DOHH2 (cell line): ENCODE results near the gene ARID4B.

ENCODE experiments used
- H3F3A ChIP-seq: fragments of 200-600 bp; sonication (generic), shearing (Covaris generic); 2 replicates; pipeline ENCODE4 v1.6.0; 2016; ENCODE audit warnings: antibody characterized with exemption, mild to moderate bottlenecking; ENCODE audit not compliant: control insufficient read depth, insufficient read depth
- H3K27ac ChIP-seq: fragments of 200-600 bp; sonication (generic); 2 replicates; pipeline ENCODE4 v1.5.1; 2014; ENCODE audit warnings: low read depth, mild to moderate bottlenecking, low read length, moderate library complexity
- H3K27me3 ChIP-seq: fragments of 200-600 bp; sonication (generic); 2 replicates; pipeline ENCODE4 v1.6.1; 2014; ENCODE audit warnings: mild to moderate bottlenecking, low read length, mixed read lengths; ENCODE audit not compliant: control insufficient read depth
- H3K36me3 ChIP-seq: fragments of 200-600 bp; sonication (generic); 2 replicates; pipeline ENCODE4 v1.6.1; 2014; ENCODE audit warnings: mild to moderate bottlenecking, low read length, moderate library complexity, mixed read lengths; ENCODE audit not compliant: control insufficient read depth
- H3K4me1 ChIP-seq: fragments of 200-600 bp; sonication (generic); 2 replicates; pipeline ENCODE4 v1.6.1; 2014; ENCODE audit warnings: mild to moderate bottlenecking, low read length, mixed read lengths; ENCODE audit not compliant: control insufficient read depth
- H3K4me2 ChIP-seq: fragments of 200-600 bp; sonication (generic); 2 replicates; pipeline ENCODE4 v1.6.0; 2014; ENCODE audit warnings: mild to moderate bottlenecking, low read length, moderate library complexity
- H3K4me3 ChIP-seq: fragments of 200-600 bp; sonication (generic); 2 replicates; pipeline ENCODE4 v1.5.1; 2014; ENCODE audit warnings: mild to moderate bottlenecking, low read length, mixed read lengths
- H3K79me2 ChIP-seq: fragments of 200-600 bp; sonication (generic); 2 replicates; pipeline ENCODE4 v1.6.1; 2014; ENCODE audit warnings: mild to moderate bottlenecking, low read length, mixed read lengths; ENCODE audit not compliant: control insufficient read depth
- H3K9me2 ChIP-seq: fragments of 200-600 bp; sonication (generic); replicated peaks from 2 replicates; pipeline ENCODE4 v1.6.1; 2014; ENCODE audit warnings: mild to moderate bottlenecking, low read length, mixed read lengths; ENCODE audit not compliant: control insufficient read depth
- H3K9me3 ChIP-seq: fragments of 200-600 bp; sonication (generic); 2 replicates; pipeline ENCODE4 v1.6.1; 2014; ENCODE audit warnings: antibody characterized with exemption, low read length, mixed read lengths; ENCODE audit not compliant: control insufficient read depth, insufficient read depth
- H4K20me1 ChIP-seq: fragments of 200-600 bp; sonication (generic); 2 replicates; pipeline ENCODE4 v1.6.0; 2014; ENCODE audit warnings: low read depth, mild to moderate bottlenecking, antibody characterized with exemption, low read length, moderate library complexity; ENCODE audit not compliant: control insufficient read depth, insufficient read depth
- CTCF ChIP-seq: fragments of 200-600 bp; sonication (generic); IDR thresholded peaks from one replicate; pipeline ENCODE4 v1.5.1; 2014; ENCODE audit warnings: antibody characterized with exemption, mild to moderate bottlenecking, low read depth, low read length; ENCODE audit not compliant: poor library complexity, severe bottlenecking
- EZH2phosphoT487 ChIP-seq: fragments of 200-600 bp; sonication (generic); IDR thresholded peaks from 2 replicates; pipeline ENCODE4 v1.6.1; 2017; ENCODE audit warnings: borderline replicate concordance, mild to moderate bottlenecking, antibody characterized with exemption, low read length, moderate library complexity, mixed read lengths

The ARID4B gene

GRCh38 chr1:235149824-235150223 is 178.2 kb downstream of the ARID4B start:
- no peaks in the 10 kb centered on the region for H3K27me3 ChIP-seq
- TF ChIP-seq EZH2phosphoT487 (no peak), CTCF (no peak)
- peaks cover 86% of the 10 kb centered on the region for H3K36me3 ChIP-seq
- H3K4me1 ChIP-seq: no peaks in the 10 kb centered on the region; the same call in 1 of the 2 replicates
- no peaks in the 10 kb centered on the region for H4K20me1 ChIP-seq
- no peaks in the 10 kb centered on the region for H3K9me3 ChIP-seq
- H3F3A ChIP-seq: no peaks in the 10 kb centered on the region
- no peaks in the 10 kb centered on the region for H3K9me2 ChIP-seq
- H3K4me2 ChIP-seq: no peak overlapping the region
- H3K27ac ChIP-seq: no peak overlapping the region
- peaks cover 16% of the 10 kb centered on the region for H3K79me2 ChIP-seq
- no peak overlapping the region for H3K4me3 ChIP-seq

DNA sequence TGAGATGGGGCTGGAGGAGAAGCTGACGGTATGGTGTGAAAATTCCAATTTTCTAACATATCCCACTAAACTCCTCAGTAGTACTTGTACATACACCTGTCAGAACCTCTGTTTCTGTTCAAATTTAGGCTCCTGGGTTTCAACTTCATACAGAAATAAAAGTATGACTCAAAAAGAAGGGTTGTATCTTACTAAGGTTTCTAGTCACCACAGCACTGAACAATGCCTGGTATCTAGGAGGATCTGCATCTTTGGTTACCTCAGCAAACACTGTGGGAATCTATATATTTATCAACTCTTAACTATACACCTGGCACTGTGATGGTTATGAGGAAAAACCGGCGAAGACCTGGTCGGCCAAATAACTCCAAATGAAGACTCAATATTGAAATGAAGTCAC is 180.7 kb downstream of the ARID4B start:
- H3K4me2 ChIP-seq: no peak overlapping the region
- no peak overlapping the region for H3K4me3 ChIP-seq
- H3K4me1 ChIP-seq: no peaks in the 10 kb centered on the region; the same call in 1 of the 2 replicates
- H3K9me3 ChIP-seq: no peaks in the 10 kb centered on the region
- TF ChIP-seq CTCF (no peak), EZH2phosphoT487 (no peak)
- no peaks in the 10 kb centered on the region for H3F3A ChIP-seq
- H3K79me2 ChIP-seq: peaks cover 30% of the 10 kb centered on the region
- no peaks in the 10 kb centered on the region for H3K27me3 ChIP-seq
- no peak overlapping the region for H3K27ac ChIP-seq
- peaks cover 85% of the 10 kb centered on the region for H3K36me3 ChIP-seq
- H4K20me1 ChIP-seq: no peaks in the 10 kb centered on the region
- no peaks in the 10 kb centered on the region for H3K9me2 ChIP-seq

DNA sequence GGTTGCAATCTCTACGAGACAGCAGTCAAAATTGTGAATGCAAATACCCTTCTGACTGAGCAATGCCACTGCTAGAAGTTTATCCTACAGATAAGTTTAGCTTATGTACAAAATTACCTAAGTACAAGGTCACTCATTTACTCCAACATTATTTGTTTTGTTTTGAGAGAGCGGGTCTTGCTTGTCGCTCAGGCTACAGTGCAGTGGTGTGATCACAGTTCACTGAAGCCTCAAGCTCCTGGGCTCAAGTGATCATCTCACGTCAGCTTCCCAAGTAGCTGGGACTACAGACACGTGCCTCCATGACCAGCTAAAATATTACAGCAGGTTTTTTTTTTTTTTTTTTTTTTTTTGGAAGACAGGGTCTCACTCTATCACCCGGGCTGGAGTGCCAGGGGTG is 182.3 kb downstream of the ARID4B start:
- Histone ChIP-seq H3K27me3 (no peaks in the 10 kb centered on the region), H3K4me3 (no peak overlapping the region), H3K4me1 (no peaks in the 10 kb centered on the region; the same call in 1 of the 2 replicates), H3K9me3 (no peaks in the 10 kb centered on the region), H3K4me2 (no peak overlapping the region), H3F3A (no peaks in the 10 kb centered on the region), H3K9me2 (no peaks in the 10 kb centered on the region), H3K27ac (no peak overlapping the region), H3K36me3 (peaks cover 79% of the 10 kb centered on the region), H4K20me1 (no peaks in the 10 kb centered on the region), H3K79me2 (peaks cover 29% of the 10 kb centered on the region)
- TF ChIP-seq EZH2phosphoT487 (no peak), CTCF (no peak)

DNA sequence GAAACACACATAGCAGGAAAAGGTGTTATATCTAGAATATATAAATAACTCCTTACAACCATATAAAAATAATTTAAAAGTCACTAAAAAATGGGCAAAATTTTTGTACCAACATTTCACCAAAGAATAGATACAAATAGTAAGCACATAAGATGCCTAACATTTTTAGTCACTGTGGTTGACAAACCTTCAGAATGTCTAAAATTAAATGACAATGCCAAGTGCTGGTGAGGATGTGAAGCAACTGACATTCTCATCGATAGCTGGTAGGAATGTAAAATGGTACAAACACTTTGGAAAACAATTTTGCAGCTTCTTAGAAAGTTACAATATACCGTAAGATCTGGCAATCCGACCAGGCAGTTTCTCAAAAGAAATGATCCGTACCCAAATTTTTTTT is 185.0 kb downstream of the ARID4B start:
- peaks cover 26% of the 10 kb centered on the region for H3K79me2 ChIP-seq
- H4K20me1 ChIP-seq: no peaks in the 10 kb centered on the region
- H3F3A ChIP-seq: no peaks in the 10 kb centered on the region
- H3K27ac ChIP-seq: no peak overlapping the region
- no peak overlapping the region for H3K4me3 ChIP-seq
- TF ChIP-seq EZH2phosphoT487: no peak
- TF ChIP-seq CTCF: no peak
- H3K36me3 ChIP-seq: peaks cover 76% of the 10 kb centered on the region
- H3K9me2 ChIP-seq: no peaks in the 10 kb centered on the region
- no peaks in the 10 kb centered on the region; the same call in 1 of the 2 replicates for H3K4me1 ChIP-seq
- H3K27me3 ChIP-seq: no peaks in the 10 kb centered on the region
- no peak overlapping the region for H3K4me2 ChIP-seq
- H3K9me3 ChIP-seq: no peaks in the 10 kb centered on the region
